Hindlimb muscle (tissue), 1 donor: ENCODE data around the gene POLG2. TPM values are rescaled to one million over a fixed set of nuclear protein-coding genes. Genes with fewer than 3 reads are reported as not detected.

ENCODE experiments used
- DNase-seq: peaks from one replicate; pipeline ENCODE4 v3.0.0-alpha.2; 2013
- polyA plus RNA-seq: library from polyadenylated mRNA; unstranded; fragments of 120-200 nt; gene quantifications from one replicate; pipeline ENCODE4 v1.2.1, GENCODE V29; 2013; ENCODE audit not compliant: insufficient read length

The POLG2 gene
- polyA plus RNA-seq: 27.9 TPM

DNA sequence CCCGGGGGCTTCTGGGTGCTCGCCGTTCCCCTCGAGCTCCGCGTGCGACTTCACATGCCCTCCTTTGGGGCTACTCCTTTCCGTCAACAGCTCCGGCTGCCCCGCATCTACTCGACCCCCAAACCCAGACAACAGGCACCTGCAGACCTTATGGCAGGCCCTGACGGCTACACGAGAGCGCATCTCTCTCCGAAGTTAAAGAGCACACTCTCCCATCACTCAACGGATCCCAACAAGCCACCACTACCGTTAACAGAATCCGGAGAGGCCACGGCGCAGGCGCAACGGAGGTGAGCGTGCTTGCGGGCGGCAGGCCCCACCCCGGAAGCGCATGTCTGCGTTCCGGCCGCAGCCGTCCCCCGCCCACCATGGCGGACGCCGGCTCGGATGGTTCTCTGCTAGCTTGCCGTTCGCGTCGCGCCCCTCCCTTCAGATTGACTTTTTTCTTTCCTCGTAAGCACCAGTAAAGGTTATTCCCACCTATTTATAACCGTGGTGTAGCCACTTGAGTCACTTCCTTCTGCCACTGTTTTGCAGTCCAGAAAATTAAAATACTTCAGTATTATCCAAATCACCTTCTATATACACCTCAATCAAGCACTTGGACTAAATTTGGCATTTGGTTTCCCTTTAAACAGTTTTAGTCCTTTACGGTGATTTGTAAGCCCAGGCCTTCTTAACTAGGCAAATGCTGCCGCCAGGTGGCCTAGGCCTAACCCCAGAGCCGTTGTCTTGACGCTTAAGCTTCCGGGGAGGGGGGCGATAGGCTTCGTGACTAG, at the start of gene POLG2:
Gene POLG2, minus strand, starts transcription at position 269 of the 779 bp plus-strand sequence. Its CDS starts 86 bp downstream, at position 183.
- DNase-seq: peak; percentile 93

DNA sequence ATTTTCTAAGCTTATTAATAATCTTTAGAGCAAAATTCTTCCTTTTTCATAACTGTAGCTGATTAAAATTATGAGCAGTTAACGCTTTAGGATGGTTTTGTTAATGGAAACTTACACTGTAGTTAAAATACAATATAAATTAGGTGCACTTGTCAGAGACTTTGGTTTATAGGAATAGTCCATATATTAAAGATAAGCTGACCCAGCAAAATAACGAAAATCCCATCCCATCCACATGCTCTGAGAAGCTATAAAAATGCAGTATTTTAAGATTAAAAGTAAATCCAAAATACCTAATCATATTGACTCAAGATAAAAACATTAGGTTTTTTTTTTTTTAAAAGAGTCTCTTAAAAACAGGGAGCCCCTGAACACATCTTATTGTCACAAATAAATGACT, 47.9 kb upstream of the POLG2 start:
- DNase-seq: no peak

DNA sequence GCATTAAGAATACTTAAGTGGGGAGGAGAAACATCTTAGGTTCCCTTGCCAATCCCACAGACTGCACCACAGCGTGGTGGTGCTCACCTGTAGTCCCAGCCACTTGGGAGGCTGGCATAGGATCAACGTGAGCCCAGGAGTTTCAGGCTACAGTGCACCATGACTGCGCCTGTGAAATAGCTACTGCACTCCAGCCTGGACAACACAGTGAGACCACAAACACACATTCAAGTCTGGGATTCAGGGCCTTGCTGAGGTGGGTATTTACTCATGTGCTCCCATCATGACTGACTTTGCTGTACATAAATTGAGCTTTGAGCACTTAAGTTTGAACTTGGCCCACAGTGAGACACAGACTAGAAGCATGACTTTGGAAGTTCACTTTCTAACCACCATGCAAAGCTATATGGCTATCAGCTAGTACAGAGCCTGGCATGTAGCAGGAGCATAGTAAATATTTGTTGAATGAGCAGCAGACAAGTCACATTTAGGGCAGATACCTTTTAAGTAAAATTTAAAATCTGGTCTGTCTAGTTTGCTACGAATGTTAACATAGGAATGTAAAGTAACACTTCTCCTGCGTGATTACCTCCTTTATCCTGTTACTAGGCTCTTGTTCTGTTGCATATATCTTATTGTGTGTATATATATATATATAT, 43.4 kb upstream of the POLG2 start:
- no peak for DNase-seq

DNA sequence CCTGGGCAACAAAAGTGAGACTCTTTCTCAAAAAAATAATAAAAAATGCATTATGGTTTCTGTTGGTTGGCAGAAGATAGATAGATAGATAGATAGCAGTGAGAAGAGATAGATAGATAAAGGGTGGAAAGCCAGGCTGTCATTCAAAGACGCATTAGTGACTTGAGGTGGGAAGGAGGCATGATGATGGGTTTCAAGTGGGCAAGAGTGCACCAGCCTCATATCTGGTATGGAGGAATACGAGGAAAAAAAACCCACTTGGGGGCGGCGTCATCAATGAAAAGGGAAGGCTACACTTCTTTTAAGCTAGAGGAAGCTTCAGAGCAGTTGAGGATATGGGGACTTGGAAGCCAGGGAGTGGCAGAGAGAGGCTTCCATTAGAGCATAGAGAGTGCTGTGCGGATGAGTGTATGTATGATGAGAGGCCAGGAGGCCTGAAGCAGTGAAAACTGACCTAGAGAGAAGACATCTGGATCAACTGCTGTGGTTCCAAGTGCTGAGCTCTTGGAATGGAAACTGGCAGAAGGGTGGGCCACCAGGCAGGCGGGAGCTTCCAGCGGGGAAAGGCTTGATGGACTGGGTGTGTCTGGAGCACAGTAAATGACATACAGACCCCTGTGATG, 41.8 kb upstream of the POLG2 start:
- no peak for DNase-seq

DNA sequence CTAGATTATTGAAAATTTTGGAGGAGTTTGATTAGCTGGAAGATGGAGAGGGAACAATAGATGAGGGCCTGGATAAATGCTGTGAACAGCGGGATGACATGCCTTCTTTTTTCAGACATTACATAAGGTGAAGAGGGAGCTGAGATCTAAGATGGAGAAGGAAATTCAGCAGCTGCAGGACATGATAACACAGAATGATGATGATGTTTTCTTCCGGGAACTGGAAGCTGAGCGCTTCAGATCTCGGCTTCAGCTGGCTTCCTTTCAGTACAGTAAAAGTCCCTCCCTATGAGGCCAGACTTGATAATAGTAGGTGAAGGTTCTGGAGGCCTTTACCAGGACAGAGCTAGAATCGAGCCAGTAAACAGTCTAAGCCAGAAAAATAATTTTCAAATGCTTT, 40.6 kb upstream of the POLG2 start:
- DNase-seq: no peak

DNA sequence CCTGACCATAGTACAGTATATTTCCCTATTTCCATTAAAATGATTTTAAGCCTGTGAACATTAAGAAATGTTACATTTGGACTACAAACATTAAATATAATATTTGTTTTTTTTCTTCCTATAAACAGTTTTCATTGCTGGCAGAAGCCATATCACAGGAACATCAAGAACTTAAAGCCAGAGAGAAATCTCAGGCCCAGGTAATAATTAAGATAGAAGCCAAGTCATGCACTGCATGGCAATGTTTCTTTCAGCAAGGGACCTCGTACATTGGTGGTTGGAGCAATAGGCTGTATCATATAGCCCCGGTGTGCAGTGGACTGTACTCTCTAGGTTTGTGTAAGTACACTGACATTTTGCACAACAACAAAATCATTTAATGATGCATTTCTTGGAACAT, 40.1 kb upstream of the POLG2 start:
- no peak for DNase-seq

DNA sequence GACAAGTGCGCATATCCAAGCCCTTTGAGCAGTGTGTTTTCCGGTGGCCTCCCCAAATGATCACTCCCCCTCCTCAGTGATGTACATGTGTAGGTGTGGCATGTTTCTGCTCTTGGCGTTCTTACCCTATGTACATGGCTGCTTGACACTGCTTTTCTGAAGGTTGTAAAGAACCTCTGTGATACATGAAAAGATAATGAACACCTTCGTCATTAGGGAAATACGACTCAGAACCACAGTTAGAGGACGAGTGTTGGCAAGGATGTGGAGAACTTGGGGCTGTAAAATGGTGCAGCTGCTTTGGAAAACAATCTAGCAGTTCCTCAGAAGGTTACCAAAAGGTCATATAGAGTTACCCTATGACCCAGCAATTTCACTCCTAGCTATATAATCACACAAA, 38.5 kb upstream of the POLG2 start:
- no peak for DNase-seq

DNA sequence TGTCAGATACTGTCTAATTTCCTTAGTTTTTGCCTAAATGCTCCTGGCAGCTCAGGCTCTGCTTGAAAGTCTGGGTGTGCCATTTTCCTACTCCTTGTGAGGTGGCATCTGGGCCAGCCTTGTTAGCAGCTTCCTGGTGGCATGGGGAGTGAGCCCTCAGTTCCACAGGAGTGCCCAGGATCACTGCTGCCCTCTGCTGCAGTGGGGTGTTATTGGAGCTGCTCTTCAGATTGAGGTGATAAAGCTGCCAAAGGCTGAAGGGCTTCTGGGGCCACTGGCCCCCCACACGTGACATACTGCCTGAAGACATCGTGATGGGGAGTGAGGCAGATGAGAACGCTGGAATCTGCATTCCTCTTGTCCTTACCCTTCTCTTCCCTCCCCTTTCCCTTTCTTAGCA, 37.3 kb upstream of the POLG2 start:
- no peak for DNase-seq

DNA sequence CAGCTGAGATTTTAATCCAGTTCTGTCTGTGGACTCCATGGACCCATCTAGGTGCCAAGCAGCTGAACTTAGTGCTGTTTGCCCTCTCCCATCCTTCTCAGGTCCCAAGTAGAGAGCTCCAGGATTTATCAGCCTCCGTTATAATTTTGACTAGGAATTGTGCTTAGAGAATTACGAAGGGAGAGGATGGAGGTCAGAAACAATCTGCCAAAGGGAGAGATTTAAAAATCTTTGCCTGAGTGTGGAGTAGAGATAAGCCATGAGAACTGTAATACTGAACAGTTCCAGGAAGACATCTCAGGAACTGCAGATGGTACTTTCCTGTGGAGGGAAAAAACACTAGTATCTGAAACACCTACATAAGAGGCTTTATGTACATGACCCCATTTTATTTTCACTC, 36.9 kb upstream of the POLG2 start:
- DNase-seq: no peak

DNA sequence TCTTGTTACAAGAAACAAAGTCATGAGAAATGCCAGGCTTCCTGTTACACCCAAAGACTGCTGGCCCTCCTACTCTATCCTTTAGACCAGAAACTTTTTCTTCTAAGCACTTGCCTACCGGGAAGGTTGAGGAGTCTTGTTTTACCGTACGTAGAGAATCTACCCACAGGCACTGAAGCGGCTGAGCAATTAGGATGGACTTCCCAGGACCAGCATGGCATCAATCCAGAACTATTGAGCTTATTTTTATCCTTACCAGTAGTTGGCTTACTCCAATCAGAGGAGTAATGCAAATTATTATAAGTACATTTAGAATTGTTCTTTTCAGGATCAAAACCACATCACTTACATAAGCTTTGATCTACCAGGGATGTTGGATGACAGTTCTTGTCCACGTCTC, 35.6 kb upstream of the POLG2 start:
- DNase-seq: no peak

DNA sequence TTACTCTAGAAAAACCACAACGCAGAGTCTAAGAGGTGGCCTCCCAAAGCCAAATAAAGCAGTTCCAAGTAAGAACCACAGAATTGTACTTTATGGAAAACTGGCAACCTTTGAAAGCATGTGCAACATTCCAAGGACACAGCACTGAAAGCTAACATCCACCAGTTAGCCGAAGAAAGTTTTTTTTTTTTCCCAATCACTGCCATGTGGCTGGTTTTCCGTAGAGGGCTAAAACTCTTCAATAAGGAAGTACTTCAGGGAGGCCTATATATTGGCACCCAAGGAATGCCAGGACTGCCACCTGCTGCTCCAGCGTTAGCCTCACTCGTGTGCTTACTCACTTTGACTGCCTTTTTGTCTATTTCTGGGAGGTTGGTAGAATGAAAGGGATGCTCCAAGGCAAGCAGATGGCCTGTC, 35.1 kb upstream of the POLG2 start:
- peak; percentile 21 for DNase-seq

DNA sequence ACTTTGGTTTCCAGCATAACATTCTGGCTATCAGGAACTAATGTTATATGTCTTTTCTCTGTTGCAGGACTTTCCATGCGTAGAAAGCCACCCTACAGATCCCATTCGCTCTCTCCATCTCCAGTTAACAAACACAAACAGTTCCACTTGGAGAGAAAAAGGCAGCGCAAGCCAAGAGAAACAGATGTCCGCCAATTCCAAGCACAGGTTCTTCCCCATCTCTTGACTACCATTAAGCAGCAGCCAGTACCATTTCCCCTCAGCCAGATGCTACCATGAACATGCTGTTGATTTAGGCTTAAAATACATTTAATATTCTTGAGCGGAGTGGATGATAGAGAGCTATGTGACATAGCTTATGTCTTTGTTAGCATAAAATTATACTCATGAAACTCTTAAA, 32.4 kb upstream of the POLG2 start:
- DNase-seq: no peak

DNA sequence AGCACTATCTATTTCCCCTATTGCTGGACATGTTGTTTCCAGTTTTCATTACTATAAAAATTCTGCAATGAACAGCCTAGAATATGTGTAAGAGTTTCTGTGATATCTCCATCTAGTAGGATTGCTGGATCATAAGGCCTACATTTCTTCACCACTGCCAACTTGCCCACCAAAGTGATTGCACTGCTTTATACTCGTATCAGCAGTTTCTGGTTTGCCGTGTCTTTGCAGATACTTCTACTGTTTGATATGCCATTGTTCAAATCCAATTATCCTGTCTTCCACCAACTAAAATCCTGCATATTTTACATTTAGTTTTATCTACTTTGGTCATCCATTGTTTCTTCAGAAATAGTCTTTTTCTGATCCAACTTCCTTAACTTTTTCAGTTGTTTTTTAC, 31.1 kb upstream of the POLG2 start:
- DNase-seq: no peak

DNA sequence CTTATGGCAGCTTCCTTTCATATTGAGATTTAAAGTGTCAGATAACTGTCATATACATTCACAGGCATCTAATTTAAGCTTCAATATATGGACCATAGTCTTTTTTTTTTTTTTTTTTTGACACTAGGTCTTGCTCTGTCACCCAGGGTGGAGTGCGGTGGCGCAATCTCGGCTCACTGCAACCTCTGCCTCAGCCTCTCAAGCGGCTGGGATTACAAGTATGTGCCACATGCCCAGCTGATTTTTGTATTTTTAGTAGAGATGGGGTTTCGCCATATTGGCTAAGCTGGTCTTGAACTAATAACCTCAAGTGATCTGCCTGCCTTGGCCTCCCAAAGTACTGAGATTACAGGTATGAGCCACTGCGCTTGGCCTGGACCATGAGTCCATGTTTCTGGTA, 23.5 kb upstream of the POLG2 start:
- no peak for DNase-seq

DNA sequence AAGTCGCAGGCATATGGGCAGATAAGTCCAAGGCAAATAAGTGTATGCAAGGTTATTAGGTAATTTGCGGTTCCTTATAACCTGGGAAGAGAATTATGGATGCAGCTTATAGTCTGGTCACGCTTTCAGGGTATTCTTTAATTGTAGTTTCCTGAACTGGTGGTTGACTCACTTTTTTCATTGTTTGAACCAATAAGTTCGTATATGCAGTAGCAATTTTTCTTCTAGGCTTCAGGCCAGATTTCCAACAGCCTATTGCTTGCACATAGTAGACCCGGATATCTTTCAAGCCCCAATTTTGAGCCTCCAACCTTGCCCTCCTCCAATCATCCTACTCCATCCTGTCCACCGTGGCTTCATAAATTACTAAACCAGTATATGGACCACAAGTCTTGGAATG, 22.7 kb upstream of the POLG2 start:
- no peak for DNase-seq

DNA sequence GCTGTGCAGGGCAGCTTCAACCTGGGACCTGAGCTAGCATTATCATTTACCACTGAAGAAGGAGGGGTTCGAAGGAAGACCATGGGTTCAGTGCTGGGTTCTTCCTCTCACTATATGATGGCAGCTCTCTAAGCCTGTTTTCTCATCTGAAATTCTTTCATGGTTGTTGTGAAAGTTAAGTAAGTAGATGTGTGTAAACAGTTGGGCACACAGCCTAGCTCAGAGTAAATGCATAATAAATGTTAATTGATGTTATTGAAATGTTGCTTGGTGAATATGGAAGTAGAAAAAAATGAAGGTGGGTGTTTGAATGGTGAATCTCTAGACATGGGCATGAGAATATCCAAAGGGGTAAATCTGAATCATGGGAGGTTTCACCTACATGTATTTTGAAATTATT, 19.0 kb upstream of the POLG2 start:
- DNase-seq: no peak

DNA sequence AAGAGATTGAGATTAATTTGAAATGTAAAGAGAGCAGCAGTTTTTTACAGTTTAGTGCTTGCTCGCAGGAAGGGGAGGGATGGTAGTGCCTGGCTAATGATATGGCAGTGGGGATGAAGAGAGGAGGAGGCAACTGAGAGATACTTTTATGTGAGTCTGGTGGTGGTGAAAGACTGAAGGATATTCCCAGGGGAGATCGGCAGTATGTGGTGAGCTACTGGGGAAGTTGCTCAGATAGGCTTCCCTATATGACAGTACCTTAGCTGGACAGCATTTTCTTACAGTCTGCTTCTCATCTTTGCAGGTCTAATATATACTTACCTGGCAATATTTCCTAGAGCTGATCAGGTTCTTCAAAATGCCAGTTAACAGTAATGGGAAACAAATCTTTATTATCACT, 18.6 kb upstream of the POLG2 start:
- no peak for DNase-seq

DNA sequence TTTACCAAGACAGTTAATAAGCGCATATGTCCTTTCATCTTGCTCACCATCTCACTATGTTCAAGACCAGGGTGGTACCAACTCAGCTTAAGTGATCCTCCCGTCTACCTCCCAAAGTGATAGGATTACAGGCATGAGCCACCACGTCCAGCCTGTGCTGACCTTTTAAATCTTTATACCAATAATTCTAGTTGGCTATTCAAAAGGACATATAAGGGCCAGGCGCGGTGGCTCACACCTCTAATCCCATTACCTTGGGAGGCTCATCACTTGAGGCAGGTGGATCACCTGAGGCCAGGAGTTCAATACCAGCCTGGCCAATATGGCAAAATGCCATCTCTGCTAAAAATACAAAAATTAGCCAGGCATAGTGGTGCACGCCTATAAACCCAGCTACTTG, 12.3 kb upstream of the POLG2 start:
- DNase-seq: no peak

DNA sequence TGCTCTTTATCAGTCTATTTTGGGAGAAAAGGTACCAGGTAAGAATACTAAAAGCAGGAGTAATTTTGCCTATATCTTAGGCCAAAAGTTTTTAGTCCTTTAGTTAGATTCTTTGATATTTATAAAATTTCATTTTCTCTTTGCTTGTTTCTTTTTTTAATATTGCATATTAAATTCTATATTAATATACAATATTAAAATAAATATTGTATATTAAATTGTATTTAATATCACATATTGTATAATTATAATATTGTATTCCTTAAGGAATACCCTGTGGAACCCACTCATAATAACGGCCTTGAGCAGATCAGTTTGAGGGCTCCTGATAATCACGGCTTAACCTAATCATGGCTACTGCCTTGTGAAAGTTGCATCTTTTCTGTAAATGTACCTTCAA, 11.8 kb upstream of the POLG2 start:
- DNase-seq: no peak

DNA sequence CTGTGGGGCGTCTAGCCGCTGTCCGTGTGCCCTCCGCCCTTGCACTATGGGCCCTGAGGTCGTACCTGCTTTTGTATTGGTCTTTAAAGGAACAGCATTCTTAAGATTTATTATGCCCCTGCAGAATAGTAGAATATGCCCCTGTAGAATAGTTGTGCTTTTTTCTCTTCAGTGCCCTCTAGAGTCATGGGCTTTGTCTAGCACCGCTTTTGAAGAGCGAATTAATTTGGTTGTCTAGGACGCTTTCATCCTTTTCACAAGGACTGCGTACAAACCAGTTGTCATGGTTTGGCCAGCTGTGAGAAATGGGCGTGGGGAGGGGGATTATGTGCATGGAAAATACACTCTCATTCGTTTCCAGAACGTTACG, 10.5 kb upstream of the POLG2 start:
- peak; percentile 80 for DNase-seq

DNA sequence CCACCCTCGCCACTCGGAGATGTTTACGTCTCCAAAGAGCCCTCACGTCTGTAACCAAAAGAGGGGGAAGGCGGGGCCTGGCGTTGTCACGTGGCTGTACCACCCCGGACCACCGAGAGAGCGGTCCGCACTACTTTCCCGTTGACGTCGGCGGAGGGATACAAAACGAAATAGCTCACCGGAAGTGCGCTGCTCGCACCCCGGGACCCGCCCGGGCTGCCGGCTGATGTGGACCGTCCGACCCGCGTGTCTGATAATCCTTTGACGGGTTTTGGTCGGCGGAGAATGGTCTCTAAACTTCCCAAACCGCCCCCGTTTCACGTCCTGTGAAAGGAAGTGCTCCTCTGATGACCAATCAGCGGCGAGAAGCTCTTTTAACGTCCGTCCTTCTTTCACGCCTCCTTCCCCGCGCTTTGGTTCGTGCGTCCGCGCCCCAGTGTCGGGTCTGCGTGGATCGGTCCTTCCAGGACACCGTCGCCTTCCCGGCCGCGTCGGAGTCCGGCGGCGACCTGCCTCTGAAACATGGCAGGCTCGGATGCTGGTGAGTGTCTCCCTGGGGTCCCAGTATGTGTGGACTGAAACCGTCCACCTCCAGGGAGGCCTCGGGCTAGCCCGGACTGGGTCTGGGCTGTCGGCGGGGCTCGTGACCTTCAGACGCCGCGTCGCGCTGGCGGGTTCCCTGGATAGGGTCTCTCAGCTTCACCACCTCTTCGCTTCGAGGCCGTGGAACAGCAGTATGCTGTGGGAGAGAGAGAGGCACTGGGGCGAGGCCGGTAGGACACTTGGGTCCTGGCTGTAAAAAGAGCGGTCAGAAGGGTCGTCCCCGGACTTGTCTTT, 9.9 kb upstream of the POLG2 start, which contains the start of gene CEP95:
Gene CEP95, plus strand, starts transcription at position 402 of the 837 bp plus-strand sequence. Its CDS starts 121 bp downstream, at position 523.
- peak; percentile 98 for DNase-seq

DNA sequence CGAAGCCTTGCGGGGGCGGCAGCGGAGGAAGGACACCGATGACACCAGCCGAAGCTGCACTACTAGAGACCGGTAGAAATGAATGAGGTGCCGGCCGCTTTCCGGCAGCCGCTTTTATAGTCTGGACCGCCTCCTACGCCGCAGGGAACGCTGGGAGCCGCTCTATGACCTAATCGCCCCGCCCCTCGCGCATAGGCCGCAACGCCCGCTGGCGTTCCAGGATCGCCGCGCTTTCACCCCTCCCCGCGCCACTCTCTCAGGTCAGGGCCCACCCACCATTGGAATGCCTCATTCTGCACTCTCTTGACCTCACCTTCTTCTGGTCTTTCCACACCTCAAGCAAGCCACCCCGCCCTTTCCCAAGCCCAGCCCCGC, 9.3 kb upstream of the POLG2 start, which contains the start of gene DDX5:
Gene DDX5, minus strand, starts transcription at position 89 of the 375 bp plus-strand sequence. CDS start 170 bp downstream, outside the sequence.
- peak; percentile 97 for DNase-seq
